CD14-positive monocyte (primary cell): ENCODE data around the gene ZEB2. TPM values are rescaled to one million over a fixed set of nuclear protein-coding genes. Genes with fewer than 3 reads are reported as not detected.

Source experiments
- DNase-seq, 3 donors: peaks; one replicate each; pipeline ENCODE4 v3.0.0-alpha.2; 2011 to 2022
- H2AFZ ChIP-seq: 2 replicates; pipeline ENCODE4 v1.6.0; 2012; ENCODE audit warnings: mild to moderate bottlenecking, low read depth, low read length, inconsistent platforms; ENCODE audit not compliant: insufficient read depth, poor library complexity, severe bottlenecking
- H3K27ac ChIP-seq, 2 donors: 1 replicate in 1 of 2; 2 replicates in 1 of 2; pipeline ENCODE4 v1.5.1; 2012 to 2013; ENCODE audit warnings: low read length in 2 of 2, control low read depth in 1 of 2, inconsistent platforms in 1 of 2, low read depth in 1 of 2, mild to moderate bottlenecking in 1 of 2
- H3K27me3 ChIP-seq, 2 donors: one replicate each; pipeline versions ENCODE4 v1.6.0 to v1.6.1; 2011 to 2013; ENCODE audit warnings: low read length in 2 of 2; ENCODE audit not compliant: control insufficient read depth in 2 of 2, insufficient read depth in 2 of 2
- H3K36me3 ChIP-seq, 2 donors: replicated peaks in 1 of 2; 1 replicate in 1 of 2; 2 replicates in 1 of 2; pipeline versions ENCODE4 v1.5.1 to v1.6.1; 2012 to 2013; ENCODE audit warnings: low read length in 2 of 2, control low read depth in 1 of 2, inconsistent platforms in 1 of 2, mild to moderate bottlenecking in 1 of 2; ENCODE audit not compliant: insufficient read depth in 2 of 2, control insufficient read depth in 1 of 2
- H3K4me1 ChIP-seq, 2 donors: 1 replicate in 1 of 2; 2 replicates in 1 of 2; pipeline versions ENCODE4 v1.5.1 to v1.6.1; 2012 to 2013; ENCODE audit warnings: low read length in 2 of 2, control low read depth in 1 of 2, inconsistent platforms in 1 of 2, mild to moderate bottlenecking in 1 of 2, moderate library complexity in 1 of 2; ENCODE audit not compliant: insufficient read depth in 2 of 2, control insufficient read depth in 1 of 2
- H3K4me2 ChIP-seq: replicated peaks from 2 replicates; pipeline ENCODE3; 2012; ENCODE audit warnings: low read length, moderate library complexity, mild to moderate bottlenecking; ENCODE audit not compliant: poor library complexity, severe bottlenecking; ENCODE audit errors: extremely low read depth
- H3K4me3 ChIP-seq, 3 experiments: fragments of 200-600 bp in 1 of 3; sonication (generic) in 1 of 3; replicated peaks in 1 of 3; 1 replicate in 2 of 3; 2 replicates in 1 of 3; pipeline ENCODE4 v1.5.1; 2011 to 2013; ENCODE audit warnings: low read length in 3 of 3, mild to moderate bottlenecking in 3 of 3, control low read depth in 2 of 3, low read depth in 2 of 3, inconsistent platforms in 1 of 3, moderate library complexity in 1 of 3
- H3K79me2 ChIP-seq: 2 replicates; pipeline ENCODE4 v1.6.0; 2012; ENCODE audit warnings: mild to moderate bottlenecking, control low read depth, inconsistent platforms, low read length, moderate library complexity; ENCODE audit not compliant: insufficient read depth
- H3K9ac ChIP-seq: 2 replicates; pipeline ENCODE4 v1.6.0; 2017; ENCODE audit warnings: low read length, mild to moderate bottlenecking; ENCODE audit not compliant: insufficient read depth, poor library complexity, severe bottlenecking
- H3K9me3 ChIP-seq, 2 donors: replicated peaks in 1 of 2; 1 replicate in 1 of 2; 2 replicates in 1 of 2; pipeline versions ENCODE4 v1.5.1 to v1.6.1; 2012 to 2013; ENCODE audit warnings: low read length in 2 of 2, control low read depth in 1 of 2; ENCODE audit not compliant: control insufficient read depth in 1 of 2, insufficient read depth in 1 of 2
- H4K20me1 ChIP-seq: 2 replicates; pipeline ENCODE4 v1.6.0; 2012; ENCODE audit warnings: mild to moderate bottlenecking, low read length, control low read depth, moderate library complexity; ENCODE audit not compliant: insufficient read depth
- H3K27ac Mint-ChIP-seq, 7 donors: one replicate each; pipeline ENCODE4 v1.8.0; 2020; ENCODE audit warnings: mild to moderate bottlenecking in 7 of 7, mixed read lengths in 7 of 7, moderate library complexity in 6 of 7, inconsistent platforms in 2 of 7
- H3K27me3 Mint-ChIP-seq, 3 donors: one replicate each; pipeline ENCODE4 v1.8.0; 2021 to 2022; ENCODE audit warnings: low read depth in 3 of 3, mild to moderate bottlenecking in 3 of 3, mixed read lengths in 3 of 3, moderate library complexity in 3 of 3, inconsistent platforms in 1 of 3
- H3K36me3 Mint-ChIP-seq, 2 donors: one replicate each; pipeline ENCODE4 v1.8.0; 2020; ENCODE audit warnings: mixed read lengths in 2 of 2, inconsistent platforms in 1 of 2, mild to moderate bottlenecking in 1 of 2
- H3K4me1 Mint-ChIP-seq: one replicate; pipeline ENCODE4 v1.8.0; 2020; ENCODE audit warnings: mild to moderate bottlenecking, mixed read lengths
- H3K4me3 Mint-ChIP-seq, 2 donors: one replicate each; pipeline ENCODE4 v1.8.0; 2020; ENCODE audit warnings: mild to moderate bottlenecking in 2 of 2, mixed read lengths in 2 of 2, moderate library complexity in 1 of 2
- H3K9me3 Mint-ChIP-seq, 7 donors: one replicate each; pipeline ENCODE4 v1.8.0; 2020 to 2022; ENCODE audit warnings: mixed read lengths in 7 of 7, mild to moderate bottlenecking in 6 of 7, moderate library complexity in 6 of 7, inconsistent platforms in 2 of 7
- WGBS: methylation state at CpG from one replicate; pipeline ENCODE4 v1.1.5; 2013; ENCODE audit warnings: missing lambda C conversion rate; ENCODE audit not compliant: insufficient coverage; 5-methylcytosine and 5-hydroxymethylcytosine counted together
- intact Hi-C, 2 donors: fragments of 100-400 bp; cut with micrococcal nuclease; formaldehyde crosslinking; loops; one replicate each; pipeline versions ENCODE4 v1.15.0 to v1.15.1; 2023
- polyA plus RNA-seq, 3 donors: library from polyadenylated mRNA; depleted of rRNA in 1 of 3; unstranded in 2 of 3; stranded (reverse) in 1 of 3; fragments of 300-500 nt in 2 of 3; fragments of >200 nt in 1 of 3; fragmentation: Illumina TruSeq in 2 of 3; gene quantifications; 1 replicate in 2 of 3; 2 replicates in 1 of 3; pipeline ENCODE4 v1.2.3, GENCODE V29; 2012 to 2021
- TF ChIP-seq, protein P1 (sequence below): fragments of 200-600 bp; IDR thresholded peaks from one replicate; pipeline ENCODE4 v1.8.0; 2022; ENCODE audit warnings: antibody characterized with exemption, mild to moderate bottlenecking

ZEB2 gene
- polyA plus RNA-seq, 3 donors, result 76.8 to 325 (median 93.8) TPM

DNA sequence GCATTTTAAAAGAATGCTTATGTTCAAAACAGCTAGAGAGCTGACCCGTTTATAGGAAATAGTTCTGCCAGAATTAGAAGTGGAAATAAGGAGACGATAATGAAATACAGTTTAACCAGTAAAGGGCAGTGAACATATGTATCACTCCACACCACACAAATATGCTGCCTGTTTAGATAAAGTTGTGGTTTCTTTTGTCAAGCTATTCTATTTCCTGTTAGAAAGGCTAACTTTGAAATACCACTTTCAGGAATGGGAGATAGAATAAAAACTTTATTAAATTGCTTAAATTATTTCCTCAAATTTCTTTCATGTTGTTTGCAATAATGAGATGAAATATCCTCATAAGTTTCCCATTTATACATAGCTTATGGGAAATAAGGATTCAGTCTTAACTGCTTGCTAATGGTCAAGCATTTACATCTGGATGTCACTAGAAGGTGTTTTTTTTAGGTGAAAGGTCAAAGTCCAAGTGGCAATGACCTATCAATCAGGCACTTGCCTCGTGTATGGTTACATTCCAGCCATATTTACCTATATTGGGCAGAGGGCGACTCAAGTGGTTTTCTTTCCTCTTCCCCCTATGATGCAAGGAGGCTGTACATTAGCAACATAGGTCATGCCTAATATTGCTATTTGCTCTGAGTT lies 148.9 kb downstream of the ZEB2 start:
- no peaks in the 10 kb centered on the region for H3K36me3 Mint-ChIP-seq
- H3K9me3 ChIP-seq, result no peaks in the 10 kb centered on the region
- no CpG with 5 or more reads among the region's 4 CpGs for WGBS
- H2AFZ ChIP-seq, result no peak overlapping the region
- no peak for DNase-seq
- TF ChIP-seq, protein P1, sequence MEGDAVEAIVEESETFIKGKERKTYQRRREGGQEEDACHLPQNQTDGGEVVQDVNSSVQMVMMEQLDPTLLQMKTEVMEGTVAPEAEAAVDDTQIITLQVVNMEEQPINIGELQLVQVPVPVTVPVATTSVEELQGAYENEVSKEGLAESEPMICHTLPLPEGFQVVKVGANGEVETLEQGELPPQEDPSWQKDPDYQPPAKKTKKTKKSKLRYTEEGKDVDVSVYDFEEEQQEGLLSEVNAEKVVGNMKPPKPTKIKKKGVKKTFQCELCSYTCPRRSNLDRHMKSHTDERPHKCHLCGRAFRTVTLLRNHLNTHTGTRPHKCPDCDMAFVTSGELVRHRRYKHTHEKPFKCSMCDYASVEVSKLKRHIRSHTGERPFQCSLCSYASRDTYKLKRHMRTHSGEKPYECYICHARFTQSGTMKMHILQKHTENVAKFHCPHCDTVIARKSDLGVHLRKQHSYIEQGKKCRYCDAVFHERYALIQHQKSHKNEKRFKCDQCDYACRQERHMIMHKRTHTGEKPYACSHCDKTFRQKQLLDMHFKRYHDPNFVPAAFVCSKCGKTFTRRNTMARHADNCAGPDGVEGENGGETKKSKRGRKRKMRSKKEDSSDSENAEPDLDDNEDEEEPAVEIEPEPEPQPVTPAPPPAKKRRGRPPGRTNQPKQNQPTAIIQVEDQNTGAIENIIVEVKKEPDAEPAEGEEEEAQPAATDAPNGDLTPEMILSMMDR, result no peak
- H3K36me3 ChIP-seq, result no peaks in the 10 kb centered on the region
- H3K9me3 Mint-ChIP-seq, result no peaks in the 10 kb centered on the region
- H3K4me3 ChIP-seq, result no peak overlapping the region
- H3K27ac ChIP-seq, result no peak overlapping the region
- no peaks in the 10 kb centered on the region for H3K79me2 ChIP-seq
- peaks cover 26 to 33% of the 10 kb centered on the region in 2 donors for H3K4me1 ChIP-seq
- H3K4me3 Mint-ChIP-seq, result no peak overlapping the region
- no peak overlapping the region for H3K4me2 ChIP-seq
- peaks cover 34% of the 10 kb centered on the region for H3K4me1 Mint-ChIP-seq
- no peaks in the 10 kb centered on the region for H4K20me1 ChIP-seq
- no peak overlapping the region for H3K9ac ChIP-seq
- intact Hi-C loops, result no loop called here
- no peak overlapping the region for H3K27ac Mint-ChIP-seq
- H3K27me3 ChIP-seq, result no peaks in the 10 kb centered on the region
- peaks cover 0 to 2% (median 0%) of the 10 kb centered on the region in 3 donors for H3K27me3 Mint-ChIP-seq

- Histone ChIP-seq H3K4me1 (peaks cover 20 to 26% of the 10 kb centered on the region in 2 donors), H3K36me3 (no peaks in the 10 kb centered on the region), H4K20me1 (no peaks in the 10 kb centered on the region), H3K4me3 (no peak overlapping the region), H3K27ac (no peak overlapping the region), H3K79me2 (no peaks in the 10 kb centered on the region), H3K27me3 (no peaks in the 10 kb centered on the region), H3K9me3 (no peaks in the 10 kb centered on the region), H3K9ac (no peak overlapping the region), H3K4me2 (no peak overlapping the region), H2AFZ (no peak overlapping the region)
- intact Hi-C loops, result no loop called here
- TF ChIP-seq, protein P1, result no peak
- no peaks in the 10 kb centered on the region for H3K36me3 Mint-ChIP-seq
- H3K27ac Mint-ChIP-seq, result no peak overlapping the region
- no peaks in the 10 kb centered on the region for H3K9me3 Mint-ChIP-seq
- DNase-seq, result no peak
- no peak overlapping the region for H3K4me3 Mint-ChIP-seq
- H3K27me3 Mint-ChIP-seq, result peaks cover 0 to 1% (median 0%) of the 10 kb centered on the region in 3 donors
- peaks cover 27% of the 10 kb centered on the region for H3K4me1 Mint-ChIP-seq
Observed at GRCh38 chr2:144369416-144369815, 150.5 kb downstream of the ZEB2 start.
